CD4-positive, alpha-beta T cell treated with Interleukin-17A for 4 hours (primary cell): Measurements from ENCODE around the gene SH3RF3.

Experiments used
- DNase-seq: peaks from one replicate; pipeline ENCODE4 v3.0.0-alpha.2; 2020; ENCODE audit warnings: mixed read lengths

The SH3RF3 gene

GRCh38 chr2:109367683-109368082, 238.7 kb downstream of the SH3RF3 start:
- no peak for DNase-seq

GRCh38 chr2:109368798-109369197, 239.8 kb downstream of the SH3RF3 start:
- no peak for DNase-seq

GRCh38 chr2:109369671-109370191, 240.7 kb downstream of the SH3RF3 start:
- DNase-seq = no peak

GRCh38 chr2:109370399-109371035, 241.5 kb downstream of the SH3RF3 start:
- DNase-seq = no peak

GRCh38 chr2:109371481-109372170, 242.6 kb downstream of the SH3RF3 start:
- DNase-seq = no peak

- DNase-seq = no peak
Observed at GRCh38 chr2:109372171-109372568, 243.2 kb downstream of the SH3RF3 start.

- no peak for DNase-seq
Observed at GRCh38 chr2:109372614-109373013, 243.6 kb downstream of the SH3RF3 start.

- DNase-seq = no peak
Observed at GRCh38 chr2:109373791-109374547, 245.0 kb downstream of the SH3RF3 start.

GRCh38 chr2:109374548-109375130, 245.6 kb downstream of the SH3RF3 start:
- DNase-seq = no peak

- no peak for DNase-seq
Observed at GRCh38 chr2:109375131-109375561, 246.1 kb downstream of the SH3RF3 start.

GRCh38 chr2:109375656-109376055, 246.7 kb downstream of the SH3RF3 start:
- DNase-seq = no peak

- DNase-seq = no peak
Observed at GRCh38 chr2:109376115-109376514, 247.1 kb downstream of the SH3RF3 start.

- DNase-seq = no peak
Observed at GRCh38 chr2:109376796-109377495, 247.9 kb downstream of the SH3RF3 start.

GRCh38 chr2:109377976-109378375, 249.0 kb downstream of the SH3RF3 start:
- DNase-seq = no peak

- DNase-seq = no peak
Observed at GRCh38 chr2:109378682-109379081, 249.7 kb downstream of the SH3RF3 start.

- DNase-seq = no peak
Observed at GRCh38 chr2:109379507-109379906, 250.5 kb downstream of the SH3RF3 start.

GRCh38 chr2:109380502-109381326, 251.7 kb downstream of the SH3RF3 start:
- DNase-seq = no peak

- no peak for DNase-seq
Observed at GRCh38 chr2:109381327-109381820, 252.4 kb downstream of the SH3RF3 start.

- no peak for DNase-seq
Observed at GRCh38 chr2:109382226-109382895, 253.4 kb downstream of the SH3RF3 start.

GRCh38 chr2:109382951-109383350, 253.9 kb downstream of the SH3RF3 start:
- no peak for DNase-seq
